ENCODE data around the gene CD22. TPM values are rescaled to one million over a fixed set of nuclear protein-coding genes. Genes with fewer than 3 reads are reported as not detected.

Gene CD22
- total RNA-seq, 1 experiment from 2014 or later: not detected

DNA sequence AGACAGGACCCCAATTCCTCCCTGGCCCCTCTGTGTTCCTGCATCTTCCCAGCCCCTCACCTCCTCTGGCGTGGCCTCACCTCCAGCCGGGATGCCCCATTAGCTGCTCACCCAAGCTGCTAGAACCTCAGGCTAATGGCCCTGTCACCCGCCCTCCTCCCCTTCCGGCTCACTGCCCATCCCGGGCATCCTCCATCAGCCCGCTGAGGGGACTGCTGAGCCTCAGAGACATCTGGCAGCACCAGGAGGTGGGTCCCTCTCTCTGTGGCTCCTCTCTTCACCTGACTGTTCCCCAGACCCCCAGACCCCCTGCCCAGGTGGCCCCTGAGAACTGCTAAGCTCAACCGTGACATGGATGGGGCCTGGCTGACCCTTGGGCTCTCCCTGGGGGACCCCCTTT, 21.6 kb downstream of the CD22 start:
- H3T11ph ChIP-seq (ENCODE audit: low read length): no peak overlapping the region
- H2AFZ ChIP-seq (ENCODE audit: low read length): no peak overlapping the region
- no peak overlapping the region for H4K5ac ChIP-seq (ENCODE audit: insufficient read length, low read depth, low read length)
- no peaks in the 10 kb centered on the region for H3K27me3 ChIP-seq (ENCODE audit: insufficient read depth, low read length)
- no peak overlapping the region for H3K23ac ChIP-seq (ENCODE audit: insufficient read length, low read depth, low read length)
- no peak overlapping the region for H3K18ac ChIP-seq (ENCODE audit: insufficient read length, low read depth, low read length)
- H3K56ac ChIP-seq (ENCODE audit: insufficient read length, low read depth, low read length): no peak overlapping the region
- no peak overlapping the region for H4K91ac ChIP-seq (ENCODE audit: insufficient read length, low read depth, low read length)
- Mint-ChIP-seq H3K4me1 (peaks cover 9 to 19% of the 10 kb centered on the region in 2 experiments), H3K4me3 (no peak overlapping the region), H3K27me3 (ENCODE audit: low read depth) (peaks cover 45% of the 10 kb centered on the region), H3K27ac (no peak overlapping the region; a peak in 1 of 7 replicates), H3K9me3 (no peaks in the 10 kb centered on the region), H3K36me3 (ENCODE audit: insufficient read depth in 1 of 3, low read depth in 3 of 3) (no peaks in the 10 kb centered on the region; a peak in 1 of 7 replicates)
- no peak overlapping the region for H2AK5ac ChIP-seq (ENCODE audit: insufficient read length, low read length)
- H3K4ac ChIP-seq (ENCODE audit: low read depth, low read length): no peak overlapping the region
- TF ChIP-seq, protein P1, sequence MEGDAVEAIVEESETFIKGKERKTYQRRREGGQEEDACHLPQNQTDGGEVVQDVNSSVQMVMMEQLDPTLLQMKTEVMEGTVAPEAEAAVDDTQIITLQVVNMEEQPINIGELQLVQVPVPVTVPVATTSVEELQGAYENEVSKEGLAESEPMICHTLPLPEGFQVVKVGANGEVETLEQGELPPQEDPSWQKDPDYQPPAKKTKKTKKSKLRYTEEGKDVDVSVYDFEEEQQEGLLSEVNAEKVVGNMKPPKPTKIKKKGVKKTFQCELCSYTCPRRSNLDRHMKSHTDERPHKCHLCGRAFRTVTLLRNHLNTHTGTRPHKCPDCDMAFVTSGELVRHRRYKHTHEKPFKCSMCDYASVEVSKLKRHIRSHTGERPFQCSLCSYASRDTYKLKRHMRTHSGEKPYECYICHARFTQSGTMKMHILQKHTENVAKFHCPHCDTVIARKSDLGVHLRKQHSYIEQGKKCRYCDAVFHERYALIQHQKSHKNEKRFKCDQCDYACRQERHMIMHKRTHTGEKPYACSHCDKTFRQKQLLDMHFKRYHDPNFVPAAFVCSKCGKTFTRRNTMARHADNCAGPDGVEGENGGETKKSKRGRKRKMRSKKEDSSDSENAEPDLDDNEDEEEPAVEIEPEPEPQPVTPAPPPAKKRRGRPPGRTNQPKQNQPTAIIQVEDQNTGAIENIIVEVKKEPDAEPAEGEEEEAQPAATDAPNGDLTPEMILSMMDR (conservative IDR thresholded peaks at IDR 0.05): no peak
- H3K79me2 ChIP-seq (ENCODE audit: insufficient read depth, low read length): no peaks in the 10 kb centered on the region
- no peak overlapping the region for H4K8ac ChIP-seq (replicated peaks; ENCODE audit: insufficient read length, low read depth, low read length)
- H3K79me1 ChIP-seq (ENCODE audit: insufficient read depth, low read depth, low read length, poor library complexity, severe bottlenecking): no peaks in the 10 kb centered on the region
- H3K4me2 ChIP-seq (ENCODE audit: insufficient read depth, insufficient read length, low read length): no peak overlapping the region
- no peak overlapping the region for H3K27ac ChIP-seq (ENCODE audit: insufficient read length, low read depth, low read length)
- H3K9me3 ChIP-seq (ENCODE audit: control insufficient read depth, low read depth, low read length): no peaks in the 10 kb centered on the region
- WGBS (ENCODE audit: extremely low coverage, insufficient read length, low lambda C conversion rate): no CpG with 5 or more reads among the region's 7 CpGs
- H2BK15ac ChIP-seq (ENCODE audit: low read depth, low read length): no peak overlapping the region
- H2BK20ac ChIP-seq (ENCODE audit: low read depth, low read length, poor library complexity, severe bottlenecking): no peak overlapping the region
- H3K14ac ChIP-seq (ENCODE audit: insufficient read depth, low read length): no peak overlapping the region
- H2BK5ac ChIP-seq (ENCODE audit: insufficient read length, low read length): no peak overlapping the region
- H2BK120ac ChIP-seq (ENCODE audit: low read depth, low read length, poor library complexity, severe bottlenecking): no peak overlapping the region
- H3K23me2 ChIP-seq (ENCODE audit: insufficient read length, low read depth, low read length, poor library complexity, severe bottlenecking): peaks cover 4% of the 10 kb centered on the region
- DNase-seq: peak; percentile 19
- no peaks in the 10 kb centered on the region; the same call in 1 of the 2 replicates for H3K4me1 ChIP-seq (ENCODE audit: insufficient read depth, low read length)
- H2BK12ac ChIP-seq (ENCODE audit: insufficient read length, low read depth, low read length): no peak overlapping the region
- no peaks in the 10 kb centered on the region for H4K20me1 ChIP-seq (ENCODE audit: control insufficient read depth, insufficient read depth, insufficient read length)
- no peak overlapping the region for H3K9ac ChIP-seq (ENCODE audit: extremely low read depth, insufficient read length, low read length)

Measured in H9 (cell line).